Hepatic stellate cell (primary cell): ENCODE measurements around the gene GRK6.
"Not testable (repeated sequence)": the region's sequence is repeated elsewhere in the genome, so short reads cannot be mapped to it uniquely, and the experiment has no call there.

ENCODE experiments used
- DNase-seq: peaks from one replicate; pipeline ENCODE4 v3.0.0; 2011; ENCODE audit warnings: low spot score

GRK6 gene

GRCh38 chr5:177471610-177472356, 45.3 kb downstream of the GRK6 start:
- DNase-seq = no peak

- DNase-seq = peak; percentile 69
Measured at GRCh38 chr5:177472460-177473442, 46.3 kb downstream of the GRK6 start.

- DNase-seq = peak; percentile 89
Measured at GRCh38 chr5:177473443-177474001, 47.0 kb downstream of the GRK6 start, which contains the start of gene DBN1. Gene DBN1 (minus strand): TSS chr5:177473634. CDS start chr5:177473521, 113 bp downstream.

- peak; percentile 53 for DNase-seq
Measured at GRCh38 chr5:177474002-177474476, 47.6 kb downstream of the GRK6 start.

GRCh38 chr5:177474846-177475562, 48.5 kb downstream of the GRK6 start:
- peak; percentile 37 for DNase-seq

- DNase-seq = no peak
Measured at GRCh38 chr5:177475563-177476427, 49.3 kb downstream of the GRK6 start.

- DNase-seq = peak; percentile 73
Measured at GRCh38 chr5:177476531-177477233, 50.2 kb downstream of the GRK6 start.

GRCh38 chr5:177477701-177478477, 51.4 kb downstream of the GRK6 start:
- no peak for DNase-seq

GRCh38 chr5:177478711-177479646, 52.5 kb downstream of the GRK6 start:
- no peak for DNase-seq

GRCh38 chr5:177479774-177480173, 53.3 kb downstream of the GRK6 start:
- no peak for DNase-seq

GRCh38 chr5:177482359-177482795, 55.9 kb downstream of the GRK6 start:
- no peak for DNase-seq

- no peak for DNase-seq
Measured at GRCh38 chr5:177483042-177483441, 56.6 kb downstream of the GRK6 start.

- no peak for DNase-seq
Measured at GRCh38 chr5:177483994-177484901, 57.8 kb downstream of the GRK6 start.

GRCh38 chr5:177484902-177485549, 58.5 kb downstream of the GRK6 start:
- no peak for DNase-seq

GRCh38 chr5:177485753-177486152, 59.3 kb downstream of the GRK6 start:
- not testable (repeated sequence) for DNase-seq

- DNase-seq = no peak
Measured at GRCh38 chr5:177486256-177486655, 59.8 kb downstream of the GRK6 start.
